ENCODE measurements around the gene AGRN.
"Not testable (repeated sequence)": the region's sequence is repeated elsewhere in the genome, so short reads cannot be mapped to it uniquely, and the experiment has no call there.

The AGRN gene

DNA sequence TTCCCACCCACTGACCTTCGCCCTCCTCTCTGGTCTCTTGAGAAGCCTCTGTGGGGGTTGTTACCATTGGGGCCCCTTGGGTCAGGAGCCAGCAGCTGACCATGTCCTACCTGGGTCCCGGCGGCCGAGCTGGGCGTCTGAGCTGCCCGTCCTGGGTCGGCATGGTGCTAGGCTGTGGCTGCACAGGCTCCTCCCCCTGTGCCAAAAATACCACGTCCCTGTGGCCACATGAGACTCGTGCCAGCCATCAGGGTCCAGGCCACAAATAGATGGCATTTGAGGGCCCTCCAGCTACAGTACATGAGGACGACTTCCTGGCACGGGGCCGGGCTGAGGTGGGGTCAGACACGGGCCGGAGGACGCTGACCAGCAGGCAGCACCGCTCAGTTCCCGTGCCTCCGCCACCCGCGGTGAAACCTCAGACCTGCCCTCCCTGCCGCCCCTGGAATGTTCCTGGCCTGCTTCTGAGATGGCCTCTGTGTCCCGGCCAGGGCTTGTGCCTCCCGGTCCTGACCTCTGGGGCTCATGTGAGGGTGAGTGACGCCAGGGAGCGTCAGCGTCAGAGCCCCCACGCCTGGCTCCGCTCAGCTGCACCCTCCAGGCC is 37.9 kb upstream of the AGRN start, which contains the start of gene PERM1:
Gene PERM1, minus strand, starts transcription at position 139 of the 604 bp plus-strand sequence. CDS start 1,064 bp downstream, outside the sequence.
- DNase-seq = no peak

DNA sequence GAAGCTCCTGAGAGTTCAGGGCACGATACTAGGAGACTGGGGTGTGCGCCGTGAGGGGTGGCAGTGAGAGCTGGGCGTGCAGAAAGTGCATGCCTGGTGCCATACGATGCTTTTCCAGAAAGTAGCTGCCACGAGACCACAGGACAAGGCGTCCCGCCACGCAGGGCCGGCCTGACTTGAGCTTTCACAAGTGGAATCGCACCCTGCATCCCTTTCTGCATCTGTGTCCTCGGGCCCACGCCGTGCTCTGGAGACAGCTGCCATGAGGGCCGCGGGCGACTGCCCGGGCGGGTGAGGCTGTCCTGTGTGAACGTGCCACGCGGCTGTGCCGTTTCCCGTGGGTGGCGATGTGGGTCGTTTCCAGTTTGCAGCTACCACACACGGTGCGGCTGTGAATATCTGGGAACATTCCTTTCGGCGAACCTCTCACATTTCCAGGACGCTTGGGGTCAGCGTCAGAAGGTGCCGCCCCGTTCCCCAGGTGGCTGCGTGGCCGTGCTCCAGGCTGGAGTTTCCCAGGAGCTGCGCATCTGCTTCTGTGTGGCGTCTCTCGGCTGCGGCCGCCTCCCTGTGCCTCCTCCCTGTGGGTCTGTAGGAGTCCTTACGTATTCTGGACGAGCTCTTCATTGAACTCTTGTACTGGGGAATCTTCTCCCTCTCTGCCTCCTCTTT is 37.0 kb upstream of the AGRN start:
- DNase-seq = no peak

DNA sequence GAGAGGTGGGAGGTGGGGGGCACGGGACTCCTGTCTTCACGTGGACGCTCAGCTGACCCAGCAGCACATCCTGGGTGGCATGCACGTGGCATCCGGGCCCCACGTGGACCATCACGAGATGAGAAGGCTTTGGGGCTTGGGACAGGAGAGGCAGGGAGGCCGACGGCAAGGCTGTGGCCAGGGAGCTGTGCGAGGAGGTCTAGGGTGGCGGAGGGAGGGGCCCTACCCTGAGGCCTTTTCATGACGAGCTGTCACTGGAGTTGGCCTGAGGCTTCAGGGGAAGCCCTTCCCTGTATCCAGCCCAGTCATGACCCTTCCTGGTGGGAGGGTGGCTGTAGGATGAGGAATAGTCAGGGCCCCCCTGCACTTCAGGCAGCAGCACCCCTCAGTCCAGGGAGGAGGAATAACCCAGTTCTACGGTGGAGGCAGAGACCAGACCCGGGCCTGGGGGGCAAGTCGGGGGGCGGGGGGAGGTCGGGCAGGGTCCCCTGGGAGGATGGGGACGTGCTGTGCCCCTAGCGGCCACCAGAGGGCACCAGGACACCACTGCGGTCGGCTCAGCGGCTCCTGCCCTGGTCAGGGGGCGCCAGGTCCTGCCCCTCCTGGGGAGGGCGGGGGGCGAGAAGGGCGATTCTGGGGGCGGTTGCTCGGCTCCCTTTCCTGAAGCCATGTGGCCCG is 36.0 kb upstream of the AGRN start:
- peak; percentile 48 to 64 for DNase-seq

DNA sequence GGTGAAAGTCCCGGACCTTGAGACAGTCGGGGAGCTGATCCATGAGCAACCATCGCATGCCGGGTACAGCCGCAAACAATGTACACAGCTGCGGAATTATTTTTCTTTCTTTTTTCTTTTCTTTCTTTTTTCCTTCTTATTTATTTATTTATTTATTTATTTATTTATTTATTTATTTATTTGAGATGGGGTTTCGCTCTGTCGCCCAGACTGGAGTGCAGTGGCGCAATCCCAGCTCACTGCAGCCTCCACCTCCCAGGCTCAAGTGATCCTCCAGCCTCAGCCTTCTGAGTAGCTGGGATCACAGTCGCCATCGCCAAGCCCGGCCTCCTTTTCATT is 35.5 kb upstream of the AGRN start:
- no peak for DNase-seq

DNA sequence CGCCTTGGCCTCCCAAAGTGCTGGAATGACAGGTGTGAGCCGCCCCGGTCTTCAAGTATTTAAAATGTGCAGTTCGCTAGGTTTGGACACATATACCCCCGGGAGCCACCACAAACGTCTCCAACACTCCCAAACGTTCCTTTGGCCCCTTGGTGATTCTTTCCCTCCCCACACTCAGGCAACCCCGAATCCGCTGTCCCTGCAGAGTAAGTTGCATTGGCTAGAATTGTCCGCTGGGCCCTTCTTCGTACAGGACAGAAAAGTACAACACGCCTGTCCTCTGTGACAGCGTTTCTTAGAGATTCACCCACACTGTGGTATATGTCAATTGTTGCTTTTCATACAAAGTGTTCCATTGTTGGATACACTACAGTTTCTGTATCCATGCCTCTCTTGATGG is 34.8 kb upstream of the AGRN start:
- no peak for DNase-seq

DNA sequence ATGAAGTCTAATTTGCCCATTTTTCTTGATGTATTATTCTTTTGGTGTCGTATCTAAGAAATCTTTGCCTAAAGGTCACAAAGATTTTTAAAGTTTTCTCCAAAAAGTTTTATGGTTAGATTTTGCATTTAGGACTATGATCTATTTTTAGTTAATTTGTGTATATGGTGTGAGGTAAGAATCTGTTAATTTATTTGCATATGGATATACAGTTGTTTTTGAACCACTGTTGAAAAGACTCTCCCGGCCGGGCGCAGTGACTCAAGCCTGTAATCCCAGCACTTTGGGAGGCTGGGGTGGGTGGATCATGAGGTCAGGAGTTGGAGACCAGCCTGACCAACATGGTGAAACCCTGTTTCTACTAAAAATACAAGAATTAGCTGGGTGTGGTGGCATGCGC is 31.9 kb upstream of the AGRN start:
- not testable (repeated sequence) for DNase-seq

DNA sequence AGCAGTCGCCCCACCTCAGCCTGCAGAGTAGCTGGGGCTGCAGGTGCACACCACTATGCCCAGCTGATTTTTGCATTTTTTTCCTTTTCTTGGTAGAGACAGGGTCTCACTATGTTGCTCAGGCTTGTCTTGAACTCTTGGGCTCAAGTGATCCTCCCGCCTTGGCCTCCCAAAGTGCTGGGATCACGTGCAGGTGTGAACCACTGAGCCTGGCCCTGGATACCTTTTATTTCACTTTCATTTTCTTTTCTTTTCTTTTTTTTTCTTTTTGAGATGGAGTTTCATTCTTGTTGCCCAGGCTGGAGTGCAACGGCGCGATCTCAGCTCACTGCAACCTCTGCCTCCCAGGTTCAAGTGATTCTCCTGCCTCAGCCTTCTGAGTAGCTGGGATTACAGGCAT is 28.6 kb upstream of the AGRN start:
- not testable (repeated sequence) for DNase-seq

DNA sequence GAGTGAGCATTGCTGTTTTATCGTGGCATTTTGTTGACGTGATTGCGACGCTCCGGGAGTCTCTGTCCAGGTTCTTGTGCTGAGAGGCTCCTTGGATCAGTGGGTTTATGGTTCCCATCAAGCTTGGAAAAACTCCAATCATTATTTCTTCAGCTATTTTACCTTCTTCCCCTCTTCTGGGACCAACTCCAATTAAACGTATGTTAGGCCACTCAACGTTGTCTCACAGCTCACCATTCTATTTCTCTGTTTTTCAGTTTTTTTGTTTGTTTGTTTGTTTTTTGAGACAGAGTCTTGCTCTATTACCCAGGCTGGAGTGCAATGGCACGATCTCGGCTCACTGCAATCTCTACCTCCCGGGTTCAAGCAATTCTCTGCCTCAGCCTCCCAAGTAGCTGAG is 28.0 kb upstream of the AGRN start:
- DNase-seq = no peak

DNA sequence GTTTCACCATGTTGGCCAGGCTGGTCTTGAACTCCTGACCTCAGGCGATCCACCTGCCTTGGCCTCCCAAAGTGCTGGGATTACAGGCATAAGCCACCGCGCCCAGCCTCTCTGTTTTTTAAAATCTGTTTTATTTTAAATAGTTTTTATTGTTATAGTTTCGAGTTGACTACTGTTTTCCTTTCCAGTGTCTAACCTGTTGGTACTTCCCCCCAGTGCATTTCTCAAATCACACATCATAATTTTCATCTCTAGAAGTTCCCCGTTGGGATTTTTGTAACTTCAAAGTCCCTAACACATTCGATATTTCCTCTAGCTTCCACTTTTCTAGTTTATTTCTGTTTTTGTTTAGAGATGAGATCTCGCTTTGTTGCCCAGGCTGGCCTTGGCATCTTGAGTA is 27.6 kb upstream of the AGRN start:
- DNase-seq = no peak

DNA sequence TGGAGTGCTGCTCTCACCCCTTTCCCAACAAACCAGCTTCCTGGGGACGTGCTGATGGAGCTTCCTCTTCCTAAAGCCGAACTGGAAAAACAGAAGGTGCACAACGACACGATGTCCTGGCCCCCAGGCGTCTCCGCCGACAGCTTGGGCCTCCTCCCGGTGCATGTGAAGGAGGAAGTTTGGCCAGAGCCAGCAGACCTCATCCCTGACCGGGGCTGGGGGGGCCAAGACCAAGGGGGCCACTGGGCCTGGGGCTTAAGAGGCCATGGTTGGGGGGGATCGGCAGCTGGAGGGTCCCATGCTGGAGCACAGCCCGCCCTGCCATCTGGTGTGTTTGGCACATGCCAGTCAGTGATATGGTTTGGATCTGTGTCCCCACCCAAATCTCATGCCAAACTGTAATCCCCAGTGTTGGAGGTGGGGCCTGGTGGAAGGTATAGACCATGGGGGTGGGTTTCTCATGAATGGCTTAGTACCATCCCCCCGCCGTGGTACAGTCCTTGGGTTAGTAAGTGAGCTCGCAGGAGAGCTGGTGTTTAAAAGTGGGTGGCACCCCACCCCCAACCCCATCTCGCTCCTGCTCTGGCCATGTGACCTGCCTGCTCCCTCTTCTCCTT is 26.4 kb upstream of the AGRN start:
- DNase-seq = no peak

DNA sequence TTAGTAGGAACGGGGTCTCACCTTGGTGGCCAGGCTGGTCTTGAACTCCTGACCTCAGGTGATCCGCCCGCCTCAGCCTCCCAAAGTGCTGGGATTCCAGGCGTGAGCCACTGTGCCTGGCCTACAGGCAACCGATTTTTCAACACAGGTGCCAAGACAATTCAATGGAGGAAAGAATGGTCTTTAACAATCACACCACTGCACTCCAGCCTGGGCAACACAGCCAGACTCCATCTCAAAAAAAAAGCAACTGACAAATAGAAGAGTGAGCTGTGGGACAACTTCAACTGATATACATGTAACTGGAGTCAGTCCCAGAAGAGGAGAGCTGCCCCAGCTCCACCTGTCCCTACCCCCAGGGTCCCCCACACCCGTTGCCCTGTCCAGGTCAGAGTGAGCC is 25.4 kb upstream of the AGRN start:
- not testable (repeated sequence) for DNase-seq

DNA sequence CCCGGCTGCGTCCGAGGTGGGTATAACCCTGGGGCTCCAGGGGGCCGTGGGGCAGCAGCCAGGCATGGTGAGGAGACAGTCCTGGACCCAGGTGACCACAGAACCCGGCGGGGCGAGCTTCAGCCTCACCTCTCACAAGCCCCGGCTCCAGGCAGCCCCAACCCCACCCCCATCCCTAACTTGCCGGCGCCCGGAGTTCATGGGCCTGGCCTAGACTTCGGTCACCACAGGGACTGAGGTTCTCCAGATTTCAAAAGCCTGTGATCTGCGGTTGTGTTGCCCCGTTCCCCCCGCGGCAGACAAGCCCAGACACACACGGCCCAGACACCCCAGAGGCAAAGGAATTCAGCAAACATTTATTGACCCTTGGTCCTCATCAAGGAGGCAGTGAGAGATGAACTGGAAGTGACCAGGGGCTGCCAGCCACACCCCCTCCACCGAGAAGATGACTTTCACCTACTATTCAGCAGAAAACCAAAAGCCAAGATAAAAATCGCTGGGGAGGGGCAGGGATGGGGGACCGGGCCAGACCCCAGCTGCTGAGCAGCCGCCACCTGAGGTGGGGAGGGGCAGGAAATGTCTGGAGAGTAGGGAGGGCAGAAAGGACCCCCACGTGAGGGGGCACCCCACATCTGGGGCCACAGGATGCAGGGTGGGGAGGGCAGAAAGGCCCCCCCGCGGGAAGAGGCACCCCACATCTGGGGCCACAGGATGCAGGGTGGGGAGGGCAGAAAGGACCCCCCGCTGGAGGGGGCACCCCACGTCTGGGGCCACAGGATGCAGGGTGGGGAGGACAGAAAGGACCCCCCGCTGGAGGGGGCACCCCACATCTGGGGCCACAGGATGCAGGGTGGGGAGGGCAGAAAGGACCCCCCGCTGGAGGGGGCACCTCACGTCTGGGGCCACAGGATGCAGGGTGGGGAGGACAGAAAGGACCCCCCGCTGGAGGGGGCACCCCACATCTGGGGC is 24.0 kb upstream of the AGRN start:
- DNase-seq = no peak

DNA sequence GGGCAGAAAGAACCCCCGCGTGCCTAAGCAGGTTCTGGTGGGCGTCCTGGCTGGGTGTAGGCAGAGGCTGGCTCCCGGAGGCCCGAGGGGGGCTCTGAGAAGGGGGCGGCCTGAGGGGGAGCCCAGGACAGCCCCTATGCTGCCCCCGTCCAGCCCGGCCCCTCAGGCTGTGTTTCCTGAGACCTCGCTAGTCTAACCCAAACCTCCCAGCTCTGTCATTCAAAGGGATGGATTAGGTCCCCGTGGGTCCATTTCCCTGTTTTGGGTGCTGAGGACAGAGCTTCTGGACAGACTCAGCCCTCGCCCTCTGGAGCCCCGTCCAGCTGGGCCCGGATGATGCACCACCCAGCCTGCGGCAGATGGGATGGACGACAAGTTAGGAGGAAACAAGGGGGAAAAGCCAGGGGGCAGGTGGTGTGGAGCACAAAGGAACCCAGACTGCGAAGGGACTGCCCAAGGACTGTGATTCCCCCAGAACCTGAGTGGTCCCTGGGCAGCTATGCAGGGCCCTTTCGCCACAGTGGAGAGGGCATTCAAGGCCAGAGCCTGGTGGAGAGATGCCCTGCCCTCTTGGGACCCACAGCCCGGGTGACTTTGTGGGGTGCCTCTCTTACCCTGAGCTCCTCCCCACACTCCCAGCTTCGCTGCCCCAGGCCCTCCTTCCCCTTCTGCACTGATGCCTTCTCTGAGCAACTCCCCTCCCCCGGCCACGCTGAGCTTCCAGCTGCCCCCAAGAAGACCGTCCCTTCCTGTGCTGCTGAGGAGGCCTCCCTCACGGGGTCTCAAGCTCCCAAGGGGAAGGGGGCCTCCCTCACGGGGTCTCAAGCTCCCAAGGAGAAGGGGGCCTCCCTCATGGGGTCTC is 22.8 kb upstream of the AGRN start:
- DNase-seq = no peak

DNA sequence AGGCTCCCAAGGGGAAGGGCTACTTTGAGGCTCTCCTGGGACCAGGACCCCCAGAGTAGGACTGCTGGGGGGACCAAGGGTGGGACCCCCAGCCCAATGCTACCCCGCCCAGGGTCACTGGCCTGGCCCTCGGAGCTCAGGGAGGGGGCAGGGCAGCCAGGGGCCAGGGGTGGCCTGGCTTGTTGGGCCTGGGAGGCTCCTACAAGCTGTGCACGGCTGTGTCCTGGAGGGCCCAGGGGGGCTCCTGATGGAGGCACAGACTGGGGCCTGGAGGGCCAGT is 22.3 kb upstream of the AGRN start:
- DNase-seq = no peak

DNA sequence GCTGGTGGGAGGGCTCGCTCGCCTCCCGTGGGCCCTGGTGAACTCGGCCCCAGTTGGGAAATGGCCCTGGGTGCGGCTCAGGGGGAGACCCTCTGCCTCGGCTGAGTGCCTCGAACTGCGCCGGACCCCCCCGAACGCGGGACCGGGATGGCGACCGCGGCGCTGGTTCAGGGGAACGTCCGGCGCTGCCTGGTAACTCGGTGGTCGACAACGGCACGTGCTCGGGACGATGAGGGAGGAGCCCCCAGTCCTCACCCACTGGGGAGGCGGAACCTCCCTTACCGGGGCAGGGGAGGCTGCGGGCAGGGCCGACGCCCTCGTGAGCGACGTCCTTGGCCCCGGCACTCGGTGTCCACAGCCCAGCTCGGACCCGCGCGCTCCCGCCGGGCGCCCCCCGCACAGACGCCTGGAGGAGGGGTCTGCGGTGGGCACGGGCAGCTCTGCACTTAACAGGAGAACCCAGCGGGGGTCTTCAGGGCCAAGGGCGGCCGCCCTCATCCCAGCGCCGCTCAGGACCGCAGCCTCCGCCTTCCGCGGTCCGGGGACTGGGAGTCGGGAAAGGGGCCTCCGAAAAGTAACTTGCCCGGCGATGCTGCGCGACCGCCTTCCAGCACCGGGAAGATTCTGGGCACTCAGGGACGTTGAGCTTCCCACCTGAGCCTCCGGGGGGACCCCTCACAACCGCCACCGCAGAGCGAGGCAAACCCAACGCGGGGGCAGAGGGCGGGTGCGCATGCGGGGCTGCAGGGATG is 21.8 kb upstream of the AGRN start:
- DNase-seq = no peak

DNA sequence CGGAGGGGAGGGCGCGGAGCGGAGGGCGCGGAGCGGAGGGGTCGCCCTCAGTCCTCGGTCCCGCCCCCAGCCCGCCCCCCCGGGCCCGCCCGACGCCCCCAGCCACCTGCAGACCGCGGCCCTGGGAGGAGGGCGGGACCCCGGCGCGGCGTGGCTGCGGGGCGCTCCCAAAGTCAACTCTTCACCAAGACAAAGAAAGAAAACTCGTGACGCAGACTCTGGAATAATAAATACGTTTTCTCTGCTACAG is 21.2 kb upstream of the AGRN start:
- peak in 1 of 2 donors; percentile 32 for DNase-seq

DNA sequence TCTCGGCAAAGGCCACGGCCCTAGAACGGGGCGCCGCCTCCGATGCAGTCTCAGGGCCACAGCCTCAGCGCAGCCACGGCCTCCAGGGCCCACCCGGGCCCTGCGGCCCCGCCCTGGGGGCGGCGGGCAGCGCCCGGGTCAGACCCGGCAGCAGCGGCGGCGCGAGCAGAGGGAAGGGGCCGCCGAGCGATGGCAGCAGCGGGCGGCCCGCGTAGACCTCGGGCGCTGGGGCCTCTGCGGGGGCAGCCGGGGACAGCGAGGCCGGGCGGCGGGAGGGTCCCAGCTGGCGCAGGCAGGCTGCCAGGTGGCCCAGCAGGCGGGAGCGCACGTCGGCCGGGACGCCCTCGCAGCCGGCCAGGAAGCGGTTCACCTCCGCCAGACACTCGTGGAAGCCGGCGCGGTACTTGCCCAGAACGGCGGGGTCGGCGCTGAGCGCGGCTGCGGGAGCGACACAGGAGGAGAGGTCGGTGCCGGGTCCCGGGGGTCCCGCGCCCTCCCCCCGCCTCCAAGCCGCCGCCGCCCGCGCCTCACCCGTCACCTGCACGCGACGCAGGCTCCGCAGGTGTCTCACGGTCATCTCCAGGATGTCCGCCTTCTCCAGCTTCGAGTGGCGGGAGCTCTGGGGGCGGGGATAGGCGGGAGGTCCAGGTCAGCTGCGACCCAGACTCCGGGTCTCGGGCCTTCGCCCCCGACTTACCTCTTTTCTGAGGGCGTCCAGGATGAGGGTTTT is 20.8 kb upstream of the AGRN start:
- DNase-seq = peak in 1 of 2 donors; percentile 46

DNA sequence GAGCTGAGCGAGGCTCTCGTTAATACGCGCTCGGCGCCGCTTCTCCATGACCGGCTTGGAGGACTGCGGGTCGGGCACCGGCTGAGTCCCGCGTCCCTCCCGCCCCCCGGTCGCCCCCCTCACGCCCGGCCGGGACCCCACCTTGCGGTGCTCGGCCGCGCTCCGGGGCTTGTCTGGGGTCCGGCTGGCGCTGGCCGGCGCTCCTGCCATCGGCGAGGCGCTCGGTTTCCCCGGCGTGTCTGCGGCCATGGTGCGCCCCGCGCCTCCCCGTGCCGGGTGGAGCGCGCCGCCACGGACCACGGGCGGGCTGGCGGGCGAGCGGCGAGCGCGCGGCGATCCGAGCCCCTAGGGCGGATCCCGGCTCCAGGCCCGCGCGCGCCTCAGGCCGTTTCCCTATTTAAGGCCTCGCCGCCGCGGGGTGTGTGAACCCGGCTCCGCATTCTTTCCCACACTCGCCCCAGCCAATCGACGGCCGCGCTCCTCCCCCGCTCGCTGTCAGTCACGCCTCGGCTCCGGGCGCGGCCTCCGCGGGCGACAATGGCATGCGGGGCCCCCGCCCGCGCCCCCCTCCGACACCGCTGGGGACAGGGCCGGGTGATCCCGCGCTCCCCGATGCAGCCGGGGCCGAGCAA is 20.1 kb upstream of the AGRN start, which contains the start of gene HES4:
Gene HES4, minus strand, starts transcription at position 373 of the 632 bp plus-strand sequence. Its CDS starts 124 bp downstream, at position 249.
- peak; percentile 73 to 77 for DNase-seq

DNA sequence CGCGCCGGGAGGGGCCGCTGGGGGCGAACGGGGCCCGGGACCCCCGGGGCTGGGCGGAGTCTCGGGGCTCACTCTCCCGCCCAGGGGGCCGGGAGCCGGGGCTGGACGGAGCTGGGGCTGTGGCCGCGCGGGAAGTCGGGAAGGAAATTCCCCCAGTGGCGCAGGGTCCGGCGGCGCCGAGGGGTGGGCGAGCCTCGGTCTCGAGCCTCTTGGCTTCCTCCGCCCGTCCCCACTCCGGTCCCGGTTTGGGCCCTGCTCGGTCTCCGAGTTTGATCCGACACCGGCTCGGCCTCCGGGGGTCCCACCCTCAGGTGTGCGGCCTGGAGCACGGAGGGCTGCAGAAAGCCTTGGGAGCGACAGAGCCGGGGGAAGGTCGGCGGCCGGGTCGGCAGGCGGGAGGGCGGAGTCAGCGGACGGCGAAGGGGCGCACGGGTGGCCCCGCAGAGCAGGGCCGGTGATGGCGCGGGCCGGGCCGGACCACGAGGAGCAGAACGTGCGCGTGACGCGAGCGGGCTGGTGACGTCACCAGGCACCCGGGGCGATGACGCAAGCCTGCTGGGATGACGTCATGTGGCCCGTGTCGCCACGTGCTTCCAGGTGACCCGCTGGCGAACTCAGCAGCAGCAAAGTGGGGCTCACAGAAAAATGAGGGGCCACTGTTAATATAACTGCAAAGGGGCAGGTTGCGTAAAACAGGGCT is 19.4 kb upstream of the AGRN start:
- DNase-seq = peak; percentile 81 to 83

Data from CD4-positive, alpha-beta T cell treated with Interferon alpha-2 for 1 hour (primary cell).